Globus pallidus (tissue), 1 donor: ENCODE measurements around the gene SCML2.
"Not testable (repeated sequence)": the region's sequence is repeated elsewhere in the genome, so short reads cannot be mapped to it uniquely, and the experiment has no call there.

Source experiments
- DNase-seq: peaks from one replicate; pipeline ENCODE4 v3.0.0-alpha.2; 2015; ENCODE audit warnings: low spot score

Gene SCML2

GRCh38 chrX:18354369-18355223 is at the start of gene SCML2:
TSS of gene SCML2 (minus strand) at chrX:18354688. CDS start at chrX:18334071, 20,617 bp downstream.
- DNase-seq: peak; percentile 25

- no peak for DNase-seq
Observed at GRCh38 chrX:18401848-18402213, 47.3 kb upstream of the SCML2 start.

- DNase-seq: no peak
Observed at GRCh38 chrX:18394477-18394876, 40.0 kb upstream of the SCML2 start.

- peak; percentile 46 for DNase-seq
Observed at GRCh38 chrX:18390941-18391538, 36.6 kb upstream of the SCML2 start.

- DNase-seq: no peak
Observed at GRCh38 chrX:18389966-18390365, 35.5 kb upstream of the SCML2 start.

- no peak for DNase-seq
Observed at GRCh38 chrX:18377796-18378195, 23.3 kb upstream of the SCML2 start.

- DNase-seq: not testable (repeated sequence)
Observed at GRCh38 chrX:18375131-18375805, 20.8 kb upstream of the SCML2 start.

GRCh38 chrX:18369096-18369495 is 14.6 kb upstream of the SCML2 start:
- not testable (repeated sequence) for DNase-seq

GRCh38 chrX:18368402-18368801 is 13.9 kb upstream of the SCML2 start:
- no peak for DNase-seq

GRCh38 chrX:18360867-18361266 is 6.4 kb upstream of the SCML2 start:
- no peak for DNase-seq

- DNase-seq: no peak
Observed at GRCh38 chrX:18353931-18354368, 538 bp downstream of the SCML2 start.

GRCh38 chrX:18351784-18352183 is 2.7 kb downstream of the SCML2 start:
- DNase-seq: no peak

- no peak for DNase-seq
Observed at GRCh38 chrX:18348047-18348446, 6.4 kb downstream of the SCML2 start.

- DNase-seq: no peak
Observed at GRCh38 chrX:18309401-18309800, 45.1 kb downstream of the SCML2 start.

GRCh38 chrX:18297251-18297650 is 57.2 kb downstream of the SCML2 start:
- no peak for DNase-seq

GRCh38 chrX:18294893-18295292 is 59.6 kb downstream of the SCML2 start:
- DNase-seq: no peak

- DNase-seq: no peak
Observed at GRCh38 chrX:18291006-18291545, 63.4 kb downstream of the SCML2 start.

- DNase-seq: no peak
Observed at GRCh38 chrX:18290200-18290599, 64.3 kb downstream of the SCML2 start.

- no peak for DNase-seq
Observed at GRCh38 chrX:18288716-18289115, 65.8 kb downstream of the SCML2 start.

GRCh38 chrX:18286322-18286831 is 68.1 kb downstream of the SCML2 start:
- no peak for DNase-seq

GRCh38 chrX:18278449-18278848 is 76.0 kb downstream of the SCML2 start:
- no peak for DNase-seq

- no peak for DNase-seq
Observed at GRCh38 chrX:18272222-18272621, 82.3 kb downstream of the SCML2 start.
